Activated B cell treated with CpG ODN at 0.5 μM for 24 hours (primary cell): ENCODE data around the gene RELL1. TPM values are rescaled to one million over a fixed set of nuclear protein-coding genes. Genes with fewer than 3 reads are reported as not detected.

ENCODE experiments used
- ATAC-seq: fragments of 200-7000 bp; cut with Tn5 transposase; one replicate; pipeline ENCODE4 v1.10.0; 2021; ENCODE audit warnings: low read depth, mild to moderate bottlenecking, moderate library complexity
- CTCF ChIA-PET: fragments of 350-600 bp; sonication (Branson Sonifier 250); formaldehyde crosslinking; loops from one replicate; lab custom pipeline; 2021; ENCODE audit warnings: antibody characterized with exemption; lab: Charles Lee
- POLR2A ChIA-PET: fragments of 350-600 bp; sonication (Branson Sonifier 250); formaldehyde crosslinking; loops from one replicate; lab custom pipeline; 2021; ENCODE audit warnings: antibody characterized with exemption; lab: Charles Lee
- DNase-seq: peaks from one replicate; pipeline ENCODE4 v3.0.0; 2022
- H3K27ac Mint-ChIP-seq: one replicate; pipeline ENCODE4 v1.8.0; 2020; ENCODE audit warnings: mixed read lengths
- H3K27me3 Mint-ChIP-seq: one replicate; pipeline ENCODE4 v1.8.0; 2021; ENCODE audit warnings: mixed read lengths
- H3K36me3 Mint-ChIP-seq: one replicate; pipeline ENCODE4 v1.8.0; 2021; ENCODE audit warnings: low read depth, mixed read lengths
- H3K4me1 Mint-ChIP-seq: one replicate; pipeline ENCODE4 v1.8.0; 2021; ENCODE audit warnings: mixed read lengths
- H3K4me3 Mint-ChIP-seq: one replicate; pipeline ENCODE4 v1.8.0; 2020; ENCODE audit warnings: mild to moderate bottlenecking, mixed read lengths
- H3K9me3 Mint-ChIP-seq: one replicate; pipeline ENCODE4 v1.8.0; 2020; ENCODE audit warnings: mixed read lengths
- CTCF ChIP-seq: fragments of 200-600 bp; IDR thresholded peaks from one replicate; pipeline ENCODE4 v1.8.0; 2022; ENCODE audit warnings: antibody characterized with exemption, mild to moderate bottlenecking
- intact Hi-C: fragments of 100-400 bp; cut with micrococcal nuclease; formaldehyde crosslinking; loops from one replicate; pipeline ENCODE4 v1.15.1; 2024
- total RNA-seq: library from RNA; stranded (reverse); gene quantifications from 2 replicates; pipeline ENCODE4 v1.2.3, GENCODE V29; 2022

Gene RELL1
- total RNA-seq, 1 donor from 2014 or later: 0.71 TPM

GRCh38 chr4:37632836-37633235 lies 53.3 kb downstream of the RELL1 start:
- H3K27me3 Mint-ChIP-seq: no peaks in the 10 kb centered on the region
- no peak for TF ChIP-seq CTCF
- no peak overlapping the region for H3K27ac Mint-ChIP-seq
- no peak overlapping the region for H3K4me3 Mint-ChIP-seq
- intact Hi-C loops: no loop called here
- H3K9me3 Mint-ChIP-seq: no peaks in the 10 kb centered on the region
- no peaks in the 10 kb centered on the region for H3K4me1 Mint-ChIP-seq
- DNase-seq (no peak), ATAC-seq (no peak)
- H3K36me3 Mint-ChIP-seq: no peaks in the 10 kb centered on the region
- ChIA-PET CTCF (no interaction called here), POLR2A (interaction anchor here (0.6 kb wide), 1 partner anchor 1389 kb away, joined by 6 read pairs; the partner anchor contains the start of gene ARAP2)

GRCh38 chr4:37631551-37631950 lies 54.6 kb downstream of the RELL1 start:
- ChIA-PET CTCF (no interaction called here), POLR2A (no interaction called here)
- no peak for ATAC-seq
- no peaks in the 10 kb centered on the region for H3K36me3 Mint-ChIP-seq
- no peak for DNase-seq
- no peaks in the 10 kb centered on the region for H3K27me3 Mint-ChIP-seq
- TF ChIP-seq CTCF: no peak
- H3K4me3 Mint-ChIP-seq: no peak overlapping the region
- H3K4me1 Mint-ChIP-seq: no peaks in the 10 kb centered on the region
- no peak overlapping the region for H3K27ac Mint-ChIP-seq
- intact Hi-C loops: no loop called here
- no peaks in the 10 kb centered on the region for H3K9me3 Mint-ChIP-seq

DNA sequence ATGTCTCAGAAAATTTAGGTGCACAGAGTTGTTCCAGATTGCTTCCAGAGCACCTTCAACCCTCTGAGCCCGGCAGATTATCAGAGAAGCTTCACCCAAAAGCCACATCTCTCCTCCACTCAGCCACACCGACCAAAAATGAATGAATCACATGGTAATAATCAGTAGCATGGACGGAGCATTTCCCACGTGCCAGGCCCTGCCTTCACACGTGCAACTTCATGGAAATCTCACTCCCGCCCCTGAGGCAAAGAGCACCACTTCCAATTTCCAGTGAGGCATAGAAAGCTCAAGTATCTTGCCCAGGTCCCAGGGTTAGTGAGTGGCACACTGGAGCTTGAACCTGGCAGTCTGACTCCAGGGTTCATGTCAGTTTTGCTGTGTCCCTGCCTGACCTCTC lies 56.5 kb downstream of the RELL1 start:
- no peak for DNase-seq
- ChIA-PET POLR2A (no interaction called here), CTCF (no interaction called here)
- intact Hi-C loops: no loop called here
- TF ChIP-seq CTCF: no peak
- no peak for ATAC-seq
- no peak overlapping the region for H3K27ac Mint-ChIP-seq
- H3K9me3 Mint-ChIP-seq: no peaks in the 10 kb centered on the region
- no peak overlapping the region for H3K4me3 Mint-ChIP-seq
- no peaks in the 10 kb centered on the region for H3K36me3 Mint-ChIP-seq
- no peaks in the 10 kb centered on the region for H3K27me3 Mint-ChIP-seq
- no peaks in the 10 kb centered on the region for H3K4me1 Mint-ChIP-seq

- intact Hi-C loops: no loop called here
- Mint-ChIP-seq H3K36me3 (no peaks in the 10 kb centered on the region), H3K9me3 (no peaks in the 10 kb centered on the region), H3K4me1 (no peaks in the 10 kb centered on the region), H3K27me3 (no peaks in the 10 kb centered on the region), H3K27ac (no peak overlapping the region), H3K4me3 (no peak overlapping the region)
- ATAC-seq: no peak
- POLR2A ChIA-PET: no interaction called here
- DNase-seq: no peak
- CTCF ChIA-PET: no interaction called here
- no peak for TF ChIP-seq CTCF
Observed at GRCh38 chr4:37628977-37629609, 57.1 kb downstream of the RELL1 start.

DNA sequence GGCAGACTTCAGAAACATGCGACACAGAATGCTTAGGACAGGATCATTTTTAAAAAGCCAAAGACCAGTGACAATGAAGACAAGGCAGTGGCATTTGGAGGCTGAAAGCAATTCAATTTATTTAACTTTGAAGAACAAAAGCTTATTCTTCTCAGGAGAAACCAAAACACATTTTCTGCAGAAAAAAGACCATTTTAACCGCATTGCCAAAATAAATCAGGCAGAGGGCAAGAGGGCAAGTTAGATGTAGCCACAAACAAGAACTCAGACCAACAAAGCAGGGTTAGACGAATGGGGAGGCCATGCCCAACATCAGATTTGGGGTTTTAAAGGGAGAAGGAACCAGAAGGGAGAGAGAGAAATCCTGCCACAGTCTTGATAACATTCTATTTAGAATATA lies 58.9 kb downstream of the RELL1 start:
- Mint-ChIP-seq H3K4me3 (no peak overlapping the region), H3K36me3 (no peaks in the 10 kb centered on the region), H3K27ac (no peak overlapping the region), H3K4me1 (no peaks in the 10 kb centered on the region), H3K9me3 (no peaks in the 10 kb centered on the region), H3K27me3 (no peaks in the 10 kb centered on the region)
- intact Hi-C loops: no loop called here
- DNase-seq (no peak), ATAC-seq (no peak)
- CTCF ChIA-PET: no interaction called here
- POLR2A ChIA-PET: no interaction called here
- no peak for TF ChIP-seq CTCF
